Head of caudate nucleus (tissue), 42 donors: ENCODE data around the gene RLN1.
"Not testable (repeated sequence)": the region's sequence is repeated elsewhere in the genome, so short reads cannot be mapped to it uniquely, and the experiment has no call there.

ENCODE experiments used
- DNase-seq, 42 donors: peaks; one replicate each; pipeline versions ENCODE4 v3.0.0 to v3.0.0-alpha.2; 2020 to 2021; ENCODE audit warnings: mixed read lengths in 7 of 42
- intact Hi-C: fragments of 100-400 bp; cut with DNase I; formaldehyde crosslinking; loops from one replicate; pipeline ENCODE4 v1.15.0; 2022

The RLN1 gene

GRCh38 chr9:5338992-5339981, at the start of gene RLN1:
RLN1 (minus strand) TSS chr9:5339876; CDS start chr9:5339746, 130 bp downstream.
- intact Hi-C loops = not testable (repeated sequence)
- DNase-seq = peak in 8 of 42 donors; percentile 1 to 38 (median 8)

GRCh38 chr9:5389109-5389732, 49.5 kb upstream of the RLN1 start:
- intact Hi-C loops = loop anchor here (10.0 kb wide), 1 partner anchor 74 kb away; no protein-coding TSS in a partner anchor
- DNase-seq = no peak

GRCh38 chr9:5388026-5388819, 48.5 kb upstream of the RLN1 start:
- DNase-seq = no peak
- intact Hi-C loops = loop anchor here (10.0 kb wide), 1 partner anchor 73 kb away; no protein-coding TSS in a partner anchor

- DNase-seq = no peak
Measured at GRCh38 chr9:5384436-5384835, 44.8 kb upstream of the RLN1 start.

GRCh38 chr9:5382479-5382878, 42.8 kb upstream of the RLN1 start:
- intact Hi-C loops = loop anchor here (10.0 kb wide), 1 partner anchor 68 kb away; no protein-coding TSS in a partner anchor
- DNase-seq = no peak

More at GRCh38 chr9:5384436-5384835, 44.8 kb upstream of the RLN1 start:
- intact Hi-C loops = loop anchor here (10.0 kb wide), 1 partner anchor 70 kb away; no protein-coding TSS in a partner anchor

GRCh38 chr9:5375790-5376477, 36.3 kb upstream of the RLN1 start:
- DNase-seq = no peak
- intact Hi-C loops = no loop called here

GRCh38 chr9:5375091-5375490, 35.4 kb upstream of the RLN1 start:
- DNase-seq = no peak
- intact Hi-C loops = no loop called here

- DNase-seq = peak in 1 of 42 donors; percentile 5
- intact Hi-C loops = no loop called here
Measured at GRCh38 chr9:5364294-5365024, 24.8 kb upstream of the RLN1 start.

GRCh38 chr9:5361326-5362010, 21.8 kb upstream of the RLN1 start:
- no peak for DNase-seq
- intact Hi-C loops = no loop called here

- no peak for DNase-seq
- intact Hi-C loops = no loop called here
Measured at GRCh38 chr9:5360341-5360740, 20.7 kb upstream of the RLN1 start.

- DNase-seq = no peak
- intact Hi-C loops = no loop called here
Measured at GRCh38 chr9:5357431-5358105, 17.9 kb upstream of the RLN1 start.

GRCh38 chr9:5355817-5356216, 16.1 kb upstream of the RLN1 start:
- no peak for DNase-seq
- intact Hi-C loops = no loop called here

GRCh38 chr9:5355226-5355625, 15.6 kb upstream of the RLN1 start:
- DNase-seq = no peak
- intact Hi-C loops = no loop called here

GRCh38 chr9:5354184-5354583, 14.5 kb upstream of the RLN1 start:
- DNase-seq = no peak
- intact Hi-C loops = no loop called here

GRCh38 chr9:5352637-5353248, 13.1 kb upstream of the RLN1 start:
- DNase-seq = no peak
- intact Hi-C loops = no loop called here

- intact Hi-C loops = no loop called here
- no peak for DNase-seq
Measured at GRCh38 chr9:5336688-5337087, 3.0 kb downstream of the RLN1 start.
